ENCODE results near the gene NSMF. TPM values are rescaled to one million over a fixed set of nuclear protein-coding genes. Genes with fewer than 3 reads are reported as not detected.
A peak's percentile ranks its signal among the peaks of the same experiment; 100 is the strongest.

The NSMF gene
- total RNA-seq, 1 donor, result 22.0 TPM

DNA sequence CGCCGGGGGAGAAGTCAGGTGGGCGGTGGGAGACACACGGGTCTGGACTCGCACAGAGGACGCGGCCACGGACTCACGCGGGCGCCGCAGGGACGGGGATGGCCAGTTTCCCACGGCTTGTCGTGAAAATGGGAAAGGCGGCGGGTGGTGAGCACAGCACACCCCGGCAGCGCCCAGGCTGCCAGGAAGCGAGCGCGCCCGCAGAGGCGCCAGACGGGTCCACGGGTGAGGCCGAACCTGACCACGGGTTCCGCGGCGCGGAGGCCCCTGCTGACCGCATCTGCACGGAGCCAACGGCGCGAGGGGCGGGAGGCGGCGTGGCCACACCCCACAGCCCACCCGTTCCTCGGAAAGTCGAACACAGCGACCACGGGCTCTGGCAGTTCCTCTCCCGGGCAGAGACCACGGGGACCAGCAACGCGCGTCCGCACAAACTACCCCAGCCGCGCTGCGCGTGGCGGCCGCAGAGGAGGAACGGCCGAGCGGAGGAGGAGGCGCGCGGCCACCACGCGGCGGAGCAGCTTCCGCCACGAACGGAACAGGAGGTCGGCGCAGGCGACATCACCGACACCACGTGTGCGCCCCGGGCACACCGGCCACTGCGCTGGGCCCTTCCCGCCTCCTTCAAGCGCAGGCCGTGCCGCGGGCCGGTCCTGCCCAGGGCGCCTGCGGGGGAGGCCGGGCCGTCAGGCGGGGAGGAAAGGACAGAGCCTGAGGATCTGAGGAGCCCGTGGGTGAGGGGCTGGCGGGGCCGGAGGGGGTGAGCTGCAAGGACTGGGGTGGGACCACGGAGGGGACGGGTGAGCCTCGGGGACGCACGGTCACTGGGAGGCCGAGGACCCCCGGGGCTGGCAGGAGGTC is 41.7 kb downstream of the NSMF start:
- no peak for DNase-seq (ENCODE audit: low read depth)
- TF ChIP-seq, protein P1, sequence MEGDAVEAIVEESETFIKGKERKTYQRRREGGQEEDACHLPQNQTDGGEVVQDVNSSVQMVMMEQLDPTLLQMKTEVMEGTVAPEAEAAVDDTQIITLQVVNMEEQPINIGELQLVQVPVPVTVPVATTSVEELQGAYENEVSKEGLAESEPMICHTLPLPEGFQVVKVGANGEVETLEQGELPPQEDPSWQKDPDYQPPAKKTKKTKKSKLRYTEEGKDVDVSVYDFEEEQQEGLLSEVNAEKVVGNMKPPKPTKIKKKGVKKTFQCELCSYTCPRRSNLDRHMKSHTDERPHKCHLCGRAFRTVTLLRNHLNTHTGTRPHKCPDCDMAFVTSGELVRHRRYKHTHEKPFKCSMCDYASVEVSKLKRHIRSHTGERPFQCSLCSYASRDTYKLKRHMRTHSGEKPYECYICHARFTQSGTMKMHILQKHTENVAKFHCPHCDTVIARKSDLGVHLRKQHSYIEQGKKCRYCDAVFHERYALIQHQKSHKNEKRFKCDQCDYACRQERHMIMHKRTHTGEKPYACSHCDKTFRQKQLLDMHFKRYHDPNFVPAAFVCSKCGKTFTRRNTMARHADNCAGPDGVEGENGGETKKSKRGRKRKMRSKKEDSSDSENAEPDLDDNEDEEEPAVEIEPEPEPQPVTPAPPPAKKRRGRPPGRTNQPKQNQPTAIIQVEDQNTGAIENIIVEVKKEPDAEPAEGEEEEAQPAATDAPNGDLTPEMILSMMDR (IDR thresholded peaks at IDR 0.05; ENCODE audit: insufficient read depth, low read depth, low read length), result no peak
- peak overlapping the region; percentile 31 for H3K4me3 ChIP-seq (ENCODE audit: low read depth, low read length)

DNA sequence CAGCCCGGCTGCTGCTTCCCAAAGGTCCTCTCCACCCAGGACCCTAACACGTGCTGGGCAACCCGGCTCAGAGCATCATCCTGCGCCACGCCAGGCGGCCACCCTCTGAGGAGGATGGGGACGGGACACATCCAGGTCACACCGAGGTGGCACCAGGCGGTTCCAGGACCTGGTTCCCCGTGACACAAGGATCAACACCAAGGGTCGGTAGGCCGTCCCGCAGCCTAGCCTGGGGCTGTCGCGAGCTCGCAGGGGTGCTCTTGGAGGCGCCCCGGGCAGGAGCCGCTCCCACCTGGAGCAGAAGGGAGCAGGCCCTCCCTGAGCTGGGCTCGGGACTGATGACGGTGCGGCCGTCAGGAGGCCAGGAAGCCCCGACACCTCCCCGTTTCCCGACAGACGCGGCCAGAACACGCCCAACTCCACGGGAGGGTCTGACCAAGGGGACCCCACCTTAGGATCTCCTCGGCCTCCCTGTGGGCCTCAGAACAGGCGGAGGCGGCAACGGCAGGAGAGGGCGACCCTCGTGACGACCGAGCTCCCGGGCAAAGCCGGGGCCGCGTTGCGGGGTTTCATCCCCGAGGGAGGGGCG is 42.5 kb downstream of the NSMF start:
- DNase-seq (ENCODE audit: low read depth), result no peak
- H3K4me3 ChIP-seq (ENCODE audit: low read depth, low read length), result no peak overlapping the region
- TF ChIP-seq, protein P1 (IDR thresholded peaks at IDR 0.05; ENCODE audit: insufficient read depth, low read depth, low read length), result no peak

DNA sequence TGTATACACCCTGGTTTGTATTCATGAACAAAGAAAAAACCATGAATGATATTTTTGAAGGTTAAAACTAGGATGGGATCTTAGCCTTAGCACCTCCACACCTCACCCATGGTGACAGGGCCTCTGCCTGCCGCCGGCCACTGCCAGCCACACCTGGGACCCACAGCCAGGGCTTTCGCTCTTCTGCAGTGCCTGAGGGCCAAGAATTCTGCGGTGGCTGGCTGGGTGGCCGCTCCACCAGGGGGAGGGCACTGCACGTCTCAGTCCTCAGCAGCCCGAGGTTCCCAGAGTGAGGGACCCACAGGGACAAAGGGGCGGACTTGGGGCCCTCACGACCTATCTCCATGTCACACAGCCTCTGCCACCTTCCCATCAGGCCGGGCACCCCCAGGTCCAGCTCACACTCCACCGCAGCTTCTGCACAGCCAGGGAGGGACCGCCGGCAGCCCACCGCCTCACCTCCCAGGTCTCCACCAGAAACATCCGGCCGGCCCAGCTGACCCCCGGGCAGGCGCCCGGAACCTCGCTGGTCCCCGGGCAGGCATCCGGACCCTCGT is 43.0 kb downstream of the NSMF start:
- no peak overlapping the region for H3K4me3 ChIP-seq (ENCODE audit: low read depth, low read length)

DNA sequence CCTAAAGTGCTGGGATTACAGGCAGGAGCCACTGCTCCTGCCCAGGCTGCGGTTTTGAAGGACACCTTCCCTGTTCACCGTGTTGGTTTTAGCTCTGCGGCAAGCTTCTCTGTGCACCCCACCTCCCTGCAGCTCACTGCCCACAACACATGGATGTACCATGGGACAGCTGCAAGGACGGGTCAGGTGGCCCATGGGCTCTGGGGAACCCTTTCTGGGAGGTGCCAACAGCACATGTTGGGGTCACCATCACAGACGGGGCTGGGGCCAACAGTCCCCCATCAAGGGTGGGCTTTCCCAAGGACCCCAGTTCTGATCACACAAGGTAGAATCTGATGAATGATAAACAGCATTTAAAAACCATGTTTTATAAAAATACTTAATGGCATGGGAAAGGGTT is 43.7 kb downstream of the NSMF start:
- no peak overlapping the region for H3K4me3 ChIP-seq (ENCODE audit: low read depth, low read length)
- TF ChIP-seq, protein P1 (IDR thresholded peaks at IDR 0.05; ENCODE audit: insufficient read depth, low read depth, low read length), result no peak
- DNase-seq (ENCODE audit: low read depth), result no peak

More for the DNA sequence above, 43.0 kb downstream of the NSMF start:
- TF ChIP-seq, protein P1 (IDR thresholded peaks at IDR 0.05; ENCODE audit: insufficient read depth, low read depth, low read length), result no peak
- no peak for DNase-seq (ENCODE audit: low read depth)

DNA sequence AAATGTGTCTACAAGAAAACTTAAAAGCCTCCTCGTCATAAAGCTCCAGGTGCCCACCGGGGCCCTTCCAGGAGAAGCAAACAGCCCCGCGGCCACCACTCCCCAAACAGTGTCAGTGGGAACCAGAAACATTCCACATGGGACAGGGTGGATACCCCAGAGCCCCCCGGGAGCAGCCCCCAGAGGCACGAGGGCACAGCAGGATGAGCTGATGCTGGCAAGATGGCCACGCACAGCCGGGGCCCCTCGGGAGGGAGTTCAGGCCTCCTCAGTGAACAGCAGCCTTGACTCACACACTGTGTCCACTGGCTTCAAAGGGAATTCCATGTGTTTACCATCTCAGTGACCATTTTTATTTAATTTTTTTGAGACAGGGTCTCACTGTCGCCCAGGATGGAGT is 46.7 kb downstream of the NSMF start:
- TF ChIP-seq, protein P1 (IDR thresholded peaks at IDR 0.05; ENCODE audit: insufficient read depth, low read depth, low read length), result no peak
- no peak for DNase-seq (ENCODE audit: low read depth)
- no peak overlapping the region for H3K4me3 ChIP-seq (ENCODE audit: low read depth, low read length)

DNA sequence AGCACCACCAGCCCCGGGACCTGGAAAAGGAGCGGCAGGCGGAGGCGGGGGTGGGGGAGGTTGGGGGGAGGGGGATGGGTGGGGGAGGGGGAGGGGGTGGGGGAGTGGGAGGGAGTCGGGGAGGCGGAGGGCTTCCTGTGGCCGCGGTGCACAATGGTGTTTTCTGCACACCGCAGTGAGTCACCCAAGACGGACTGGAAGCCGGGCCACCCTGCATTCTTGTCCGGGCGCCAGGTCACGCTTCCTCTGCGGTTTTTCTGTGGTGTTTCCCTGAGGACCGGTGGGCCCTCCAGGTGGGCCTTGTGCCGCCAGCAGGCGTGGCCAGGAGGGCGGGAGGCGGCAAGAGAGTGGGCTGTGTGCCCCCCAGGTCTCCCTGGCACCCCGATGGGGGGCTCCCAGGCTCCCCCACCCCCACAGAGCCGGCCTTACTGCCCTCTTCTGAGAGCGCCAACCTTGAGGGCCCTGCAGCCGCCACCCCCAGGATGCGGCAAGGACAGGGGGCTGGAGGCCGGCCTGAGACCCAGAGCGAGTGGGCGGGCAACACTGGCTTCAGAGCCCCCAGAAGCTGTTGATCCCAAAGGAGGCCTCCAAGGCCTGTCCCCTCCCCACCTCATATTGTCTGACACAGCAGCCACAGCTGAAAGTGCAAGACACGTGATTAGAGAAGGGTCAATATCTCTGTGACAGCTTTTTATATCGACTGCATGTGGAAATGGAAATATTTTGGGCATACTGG is 47.3 kb downstream of the NSMF start:
- TF ChIP-seq, protein P1 (IDR thresholded peaks at IDR 0.05; ENCODE audit: insufficient read depth, low read depth, low read length), result no peak
- H3K4me3 ChIP-seq (ENCODE audit: low read depth, low read length), result no peak overlapping the region
- DNase-seq (ENCODE audit: low read depth), result peak; percentile 90

Data from fibroblast of villous mesenchyme (primary cell).